Astrocyte (in vitro differentiated cells and primary cell): Measurements from ENCODE around the gene C2orf92. TPM values are rescaled to one million over a fixed set of nuclear protein-coding genes. Genes with fewer than 3 reads are reported as not detected.

Experiments
- DNase-seq: peaks from one replicate; pipeline ENCODE4 v3.0.0-alpha.2; 2010; ENCODE audit warnings: low read depth
- FAIRE-seq: peaks from 2 replicates; lab custom pipeline; 2011; peaks lifted over from hg19 to GRCh38; lab: Jason Lieb, UNC
- H2AFZ ChIP-seq: 2 replicates; pipeline ENCODE4 v1.6.0; 2012; ENCODE audit warnings: low read depth, low read length, inconsistent platforms
- H3K27ac ChIP-seq: 2 replicates; pipeline ENCODE4 v1.5.1; 2011; ENCODE audit warnings: low read depth, low read length, inconsistent platforms
- H3K27me3 ChIP-seq: 2 replicates; pipeline ENCODE4 v1.6.0; 2011; ENCODE audit warnings: low read length, inconsistent platforms; ENCODE audit not compliant: insufficient read depth
- H3K36me3 ChIP-seq: 2 replicates; pipeline ENCODE4 v1.5.1; 2011; ENCODE audit warnings: low read length, inconsistent platforms; ENCODE audit not compliant: insufficient read depth
- H3K4me1 ChIP-seq: 2 replicates; pipeline ENCODE4 v1.5.1; 2011; ENCODE audit warnings: low read length, inconsistent platforms; ENCODE audit not compliant: insufficient read depth
- H3K4me2 ChIP-seq: 2 replicates; pipeline ENCODE4 v1.6.0; 2012; ENCODE audit warnings: low read length, inconsistent platforms
- H3K4me3 ChIP-seq: 2 replicates; pipeline ENCODE4 v1.5.1; 2011; ENCODE audit warnings: low read depth, mild to moderate bottlenecking, low read length, inconsistent platforms; ENCODE audit not compliant: insufficient read depth
- H3K79me2 ChIP-seq: 2 replicates; pipeline ENCODE4 v1.6.0; 2012; ENCODE audit warnings: mild to moderate bottlenecking, low read length, inconsistent platforms; ENCODE audit not compliant: insufficient read depth
- H3K9ac ChIP-seq: 2 replicates; pipeline ENCODE4 v1.6.0; 2012; ENCODE audit warnings: mild to moderate bottlenecking, low read length, inconsistent platforms
- H3K9me3 ChIP-seq: 2 replicates; pipeline ENCODE4 v1.5.1; 2012; ENCODE audit warnings: low read depth, mild to moderate bottlenecking, low read length, inconsistent platforms; ENCODE audit not compliant: insufficient read depth
- H4K20me1 ChIP-seq: 2 replicates; pipeline ENCODE4 v1.6.0; 2012; ENCODE audit warnings: low read length, inconsistent platforms; ENCODE audit not compliant: insufficient read depth
- H3K27ac Mint-ChIP-seq: one replicate; pipeline ENCODE4 v1.8.0; 2021; ENCODE audit warnings: mild to moderate bottlenecking, mixed read lengths; ENCODE audit not compliant: unreplicated experiment
- H3K27me3 Mint-ChIP-seq: one replicate; pipeline ENCODE4 v1.8.0; 2021; ENCODE audit warnings: low read depth, mixed read lengths; ENCODE audit not compliant: unreplicated experiment
- H3K36me3 Mint-ChIP-seq: one replicate; pipeline ENCODE4 v1.8.0; 2021; ENCODE audit warnings: low read depth, mixed read lengths; ENCODE audit not compliant: unreplicated experiment
- H3K4me1 Mint-ChIP-seq: one replicate; pipeline ENCODE4 v1.8.0; 2021; ENCODE audit warnings: low read depth, mixed read lengths; ENCODE audit not compliant: unreplicated experiment
- H3K4me3 Mint-ChIP-seq: one replicate; pipeline ENCODE4 v1.8.0; 2021; ENCODE audit warnings: mild to moderate bottlenecking, moderate library complexity, mixed read lengths; ENCODE audit not compliant: unreplicated experiment
- H3K9me3 Mint-ChIP-seq: one replicate; pipeline ENCODE4 v1.8.0; 2021; ENCODE audit warnings: mild to moderate bottlenecking, mixed read lengths; ENCODE audit not compliant: unreplicated experiment
- CTCF ChIP-seq: IDR thresholded peaks from 2 replicates; pipeline ENCODE4 v1.5.1; 2011; ENCODE audit warnings: low read depth, mild to moderate bottlenecking, inconsistent platforms, low read length, moderate library complexity; ENCODE audit not compliant: insufficient read depth
- EZH2 ChIP-seq: IDR thresholded peaks from 2 replicates; pipeline ENCODE4 v1.6.1; 2012; ENCODE audit warnings: mild to moderate bottlenecking, low read length, inconsistent platforms; ENCODE audit not compliant: insufficient read depth
- total RNA-seq: library from RNA; stranded (reverse); gene quantifications from 2 replicates; pipeline ENCODE4 v1.2.1, GENCODE V29; 2021

Gene C2orf92
- total RNA-seq, 1 donor from 2014 or later, result 15.3 TPM

- no peaks in the 10 kb centered on the region for H3K4me1 ChIP-seq
- no peaks in the 10 kb centered on the region for H4K20me1 ChIP-seq
- Mint-ChIP-seq H3K4me1 (no peaks in the 10 kb centered on the region), H3K9me3 (peaks cover 16% of the 10 kb centered on the region), H3K4me3 (no peak overlapping the region), H3K27me3 (no peaks in the 10 kb centered on the region), H3K27ac (no peak overlapping the region), H3K36me3 (peaks cover 35% of the 10 kb centered on the region)
- no peak overlapping the region for H3K9ac ChIP-seq
- DNase-seq, result no peak
- H3K4me2 ChIP-seq, result no peak overlapping the region
- H3K79me2 ChIP-seq, result peaks cover 2% of the 10 kb centered on the region
- H3K27me3 ChIP-seq, result no peaks in the 10 kb centered on the region
- no peak for FAIRE-seq
- no peak overlapping the region for H3K27ac ChIP-seq
- no peak overlapping the region for H3K4me3 ChIP-seq
- TF ChIP-seq CTCF (no peak), EZH2 (no peak)
- H2AFZ ChIP-seq, result no peak overlapping the region
- H3K9me3 ChIP-seq, result peaks cover 8% of the 10 kb centered on the region
- peaks cover 18% of the 10 kb centered on the region for H3K36me3 ChIP-seq
Measured at GRCh38 chr2:97654309-97654708, 15.2 kb upstream of the C2orf92 start.

- Histone ChIP-seq H3K9ac (no peak overlapping the region), H4K20me1 (peaks cover 3% of the 10 kb centered on the region), H3K9me3 (peaks cover 8% of the 10 kb centered on the region), H3K36me3 (peaks cover 18% of the 10 kb centered on the region), H3K27me3 (no peaks in the 10 kb centered on the region), H2AFZ (no peak overlapping the region), H3K4me2 (no peak overlapping the region), H3K27ac (no peak overlapping the region), H3K79me2 (peaks cover 7% of the 10 kb centered on the region), H3K4me1 (no peaks in the 10 kb centered on the region), H3K4me3 (no peak overlapping the region)
- Mint-ChIP-seq H3K36me3 (peaks cover 33% of the 10 kb centered on the region), H3K27me3 (no peaks in the 10 kb centered on the region), H3K27ac (no peak overlapping the region), H3K4me3 (no peak overlapping the region), H3K9me3 (peaks cover 16% of the 10 kb centered on the region), H3K4me1 (peaks cover 1% of the 10 kb centered on the region)
- TF ChIP-seq CTCF, result no peak
- TF ChIP-seq EZH2, result no peak
- FAIRE-seq, result no peak
- DNase-seq, result no peak
Measured at GRCh38 chr2:97654791-97655190, 14.7 kb upstream of the C2orf92 start.

GRCh38 chr2:97656129-97656755, 13.3 kb upstream of the C2orf92 start:
- no peak overlapping the region for H3K27ac ChIP-seq
- H4K20me1 ChIP-seq, result peaks cover 11% of the 10 kb centered on the region
- peaks cover 8% of the 10 kb centered on the region for H3K9me3 ChIP-seq
- H3K9ac ChIP-seq, result no peak overlapping the region
- no peak overlapping the region for H2AFZ ChIP-seq
- peaks cover 16% of the 10 kb centered on the region for H3K9me3 Mint-ChIP-seq
- H3K27me3 ChIP-seq, result no peaks in the 10 kb centered on the region
- H3K79me2 ChIP-seq, result peaks cover 22% of the 10 kb centered on the region
- peaks cover 32% of the 10 kb centered on the region for H3K36me3 Mint-ChIP-seq
- peaks cover 18% of the 10 kb centered on the region for H3K36me3 ChIP-seq
- H3K4me2 ChIP-seq, result no peak overlapping the region
- no peak for TF ChIP-seq EZH2
- TF ChIP-seq CTCF, result no peak
- H3K4me1 Mint-ChIP-seq, result peaks cover 13% of the 10 kb centered on the region
- no peak overlapping the region for H3K4me3 Mint-ChIP-seq
- no peaks in the 10 kb centered on the region for H3K27me3 Mint-ChIP-seq
- H3K4me1 ChIP-seq, result peaks cover 11% of the 10 kb centered on the region
- DNase-seq (no peak), FAIRE-seq (no peak)
- no peak overlapping the region for H3K4me3 ChIP-seq
- no peak overlapping the region for H3K27ac Mint-ChIP-seq
